SK-N-SH (cell line): ENCODE measurements around the gene AFAP1L1. TPM values are rescaled to one million over a fixed set of nuclear protein-coding genes. Genes with fewer than 3 reads are reported as not detected.

Source experiments
- CTCF ChIA-PET: fragments of 300-600, 350-600 bp; formaldehyde crosslinking; extraction: SDS; loops from one replicate; lab custom pipeline; 2021; lab: Yijun Ruan, JAX
- POLR2A ChIA-PET: fragments of 350-600 bp; sonication (Branson Sonifier 250); formaldehyde crosslinking; extraction: SDS; loops from one replicate; lab custom pipeline; 2020; ENCODE audit warnings: antibody characterized with exemption, inconsistent platforms; lab: Yijun Ruan, JAX
- DNase-seq: peaks from one replicate; pipeline ENCODE4 v3.0.0; 2012
- H2AFZ ChIP-seq: fragments of 200-600 bp; sonication (generic); 2 replicates; pipeline ENCODE4 v1.8.1; 2016; ENCODE audit warnings: antibody characterized with exemption, mild to moderate bottlenecking, low read depth
- H3F3A ChIP-seq: fragments of 200-600 bp; sonication (generic); replicated peaks from 2 replicates; pipeline ENCODE3; 2016; ENCODE audit warnings: antibody characterized with exemption, mild to moderate bottlenecking; ENCODE audit not compliant: insufficient read depth
- H3K27ac ChIP-seq, 2 experiments: fragments of 200-500 bp in 1 of 2; fragments of 200-600 bp in 1 of 2; sonication (Bioruptor generic) in 1 of 2; sonication (generic), shearing (Covaris generic) in 1 of 2; 2 replicates each; pipeline versions ENCODE4 v1.5.1 to v1.6.1; 2014 to 2016; ENCODE audit warnings: low read depth in 2 of 2, inconsistent platforms in 1 of 2, low read length in 1 of 2, mild to moderate bottlenecking in 1 of 2, mixed read lengths in 1 of 2
- H3K27me3 ChIP-seq: fragments of 200-600 bp; sonication (generic), shearing (Covaris generic); 2 replicates; pipeline ENCODE4 v1.6.1; 2016; ENCODE audit warnings: mixed run types; ENCODE audit not compliant: insufficient read depth
- H3K36me3 ChIP-seq, 2 experiments: fragments of 200-500 bp in 1 of 2; fragments of 200-600 bp in 1 of 2; sonication (Bioruptor generic) in 1 of 2; sonication (generic) in 1 of 2; replicated peaks in 1 of 2; 2 replicates each; pipeline versions ENCODE3 to v1.5.1; 2014 to 2016; ENCODE audit warnings: low read length in 1 of 2, mild to moderate bottlenecking in 1 of 2; ENCODE audit not compliant: insufficient read depth in 2 of 2, control insufficient read depth in 1 of 2
- H3K4me1 ChIP-seq, 2 experiments: fragments of 200-500 bp in 1 of 2; fragments of 200-600 bp in 1 of 2; sonication (Bioruptor generic) in 1 of 2; sonication (generic), shearing (Covaris generic) in 1 of 2; 2 replicates each; pipeline versions ENCODE4 v1.5.1 to v1.6.1; 2014 to 2016; ENCODE audit warnings: low read depth in 1 of 2, low read length in 1 of 2, mixed run types in 1 of 2; ENCODE audit not compliant: insufficient read depth in 2 of 2, control insufficient read depth in 1 of 2
- H3K4me2 ChIP-seq: fragments of 200-600 bp; sonication (generic), shearing (Covaris generic); 2 replicates; pipeline ENCODE4 v1.6.1; 2017; ENCODE audit warnings: mixed run types
- H3K4me3 ChIP-seq, 2 experiments: fragments of 200-500 bp in 1 of 2; fragments of 200-600 bp in 1 of 2; sonication (Bioruptor generic) in 1 of 2; sonication (generic), shearing (Covaris generic) in 1 of 2; 2 replicates each; pipeline versions ENCODE4 v1.5.1 to v1.8.1; 2014 to 2016; ENCODE audit warnings: low read depth in 2 of 2, inconsistent platforms in 1 of 2, low read length in 1 of 2, mild to moderate bottlenecking in 1 of 2, mixed read lengths in 1 of 2, moderate library complexity in 1 of 2
- H3K79me2 ChIP-seq: fragments of 200-600 bp; sonication (generic); 2 replicates; pipeline ENCODE4 v1.8.1; 2017; ENCODE audit warnings: mild to moderate bottlenecking; ENCODE audit not compliant: insufficient read depth
- H3K9ac ChIP-seq: fragments of 200-600 bp; sonication (generic); 2 replicates; pipeline ENCODE4 v1.6.1; 2017; ENCODE audit warnings: mixed run types
- H3K9me2 ChIP-seq: fragments of 200-600 bp; sonication (generic); 2 replicates; pipeline ENCODE4 v1.6.1; 2017; ENCODE audit warnings: mixed run types
- H3K9me3 ChIP-seq: fragments of 200-600 bp; sonication (generic); 2 replicates; pipeline ENCODE4 v1.6.1; 2017; ENCODE audit warnings: mixed run types, mild to moderate bottlenecking, moderate library complexity
- H4K20me1 ChIP-seq: fragments of 200-600 bp; sonication (generic); 2 replicates; pipeline ENCODE4 v1.6.1; 2017; ENCODE audit warnings: mild to moderate bottlenecking, mixed run types; ENCODE audit not compliant: insufficient read depth
- CHD2 ChIP-seq: fragments of 150-350 bp; IDR thresholded peaks from 2 replicates; pipeline ENCODE4 v1.6.1; 2018; ENCODE audit warnings: low read length; ENCODE audit not compliant: partially characterized antibody
- CTCF ChIP-seq: fragments of 200-600 bp; sonication (generic); IDR thresholded peaks from 2 replicates; pipeline ENCODE4 v1.6.1; 2017; ENCODE audit warnings: antibody characterized with exemption, mild to moderate bottlenecking, moderate library complexity
- ELF1 ChIP-seq: IDR thresholded peaks from 2 replicates; pipeline ENCODE4 v1.4.0; 2012
- EP300 ChIP-seq, 2 experiments: IDR thresholded peaks; 2 replicates each; pipeline versions ENCODE4 v1.4.0 to v1.6.1; 2012; ENCODE audit warnings: borderline replicate concordance in 1 of 2, low read depth in 1 of 2, low read length in 1 of 2
- EZH2phosphoT487 ChIP-seq: fragments of 200-600 bp; sonication (generic); IDR thresholded peaks from 2 replicates; pipeline ENCODE4 v1.6.1; 2017; ENCODE audit warnings: low read depth, mixed run types, mild to moderate bottlenecking, antibody characterized with exemption, moderate library complexity, borderline replicate concordance
- GABPA ChIP-seq: IDR thresholded peaks from 2 replicates; pipeline ENCODE4 v1.4.0; 2012; ENCODE audit warnings: low read depth, mild to moderate bottlenecking
- GATA2 ChIP-seq: sonication (generic); formaldehyde crosslinking; IDR thresholded peaks from 2 replicates; pipeline ENCODE4 v1.5.0; 2020; ENCODE audit warnings: mild to moderate bottlenecking, missing genetic modification reagents
- IRF3 ChIP-seq: fragments of 150-350 bp; IDR thresholded peaks from 2 replicates; pipeline ENCODE4 v1.6.1; 2016; ENCODE audit warnings: mild to moderate bottlenecking, low read depth, low read length
- MXI1 ChIP-seq: IDR thresholded peaks from 2 replicates; pipeline ENCODE4 v1.6.1; 2012; ENCODE audit warnings: mild to moderate bottlenecking, low read depth, low read length, improper control_type of control experiment
- NRF1 ChIP-seq: IDR thresholded peaks from 2 replicates; pipeline ENCODE4 v1.6.1; 2012; ENCODE audit warnings: low read depth, mild to moderate bottlenecking, low read length
- POLR2AphosphoS5 ChIP-seq: IDR thresholded peaks from 2 replicates; pipeline ENCODE4 v1.6.1; 2012; ENCODE audit warnings: low read depth, low read length
- RAD21 ChIP-seq: IDR thresholded peaks from 2 replicates; pipeline ENCODE4 v1.6.1; 2012; ENCODE audit warnings: mild to moderate bottlenecking, low read length
- RCOR1 ChIP-seq: fragments of 150-350 bp; IDR thresholded peaks from 2 replicates; pipeline ENCODE4 v1.6.1; 2017; ENCODE audit warnings: antibody characterized with exemption, low read length
- SIN3A ChIP-seq: IDR thresholded peaks from 2 replicates; pipeline ENCODE4 v1.6.1; 2012; ENCODE audit warnings: low read depth, mild to moderate bottlenecking, low read length, moderate library complexity, borderline replicate concordance
- TAF1 ChIP-seq: IDR thresholded peaks from 2 replicates; pipeline ENCODE4 v1.6.1; 2012; ENCODE audit warnings: low read depth, mild to moderate bottlenecking, low read length, moderate library complexity, borderline replicate concordance
- TCF12 ChIP-seq: IDR thresholded peaks from 2 replicates; pipeline ENCODE4 v1.4.0; 2012
- USF1 ChIP-seq: IDR thresholded peaks from 2 replicates; pipeline ENCODE4 v1.4.0; 2012; ENCODE audit warnings: low read depth, borderline replicate concordance
- YY1 ChIP-seq: IDR thresholded peaks from 2 replicates; pipeline ENCODE4 v1.4.0; 2012; ENCODE audit warnings: low read depth, mild to moderate bottlenecking
- WGBS: methylation state at CpG from one replicate; pipeline ENCODE4 v1.1.6; 2017; ENCODE audit warnings: low lambda C conversion rate; 5-methylcytosine and 5-hydroxymethylcytosine counted together
- polyA plus RNA-seq, 3 experiments: library from polyadenylated mRNA; depleted of rRNA; stranded (reverse); fragments of >200 nt; gene quantifications; 2 replicates each; pipeline ENCODE4 v1.2.3, GENCODE V29; 2012
- TF ChIP-seq, protein P1 (sequence below): IDR thresholded peaks from 2 replicates; pipeline ENCODE4 v1.4.0; 2012; ENCODE audit warnings: low read depth, borderline replicate concordance
- TF ChIP-seq, protein P2 (sequence below): IDR thresholded peaks from 2 replicates; pipeline ENCODE4 v1.4.0; 2012; ENCODE audit warnings: low read depth

The AFAP1L1 gene
- polyA plus RNA-seq, 1 of the 3 experiments (the other 2 are of a cell fraction) = 0.82 TPM

- H4K20me1 ChIP-seq = no peaks in the 10 kb centered on the region
- peaks cover 18 to 22% of the 10 kb centered on the region in 2 experiments for H3K4me1 ChIP-seq
- H3K9ac ChIP-seq = no peak overlapping the region
- TF ChIP-seq RAD21 (no peak), CTCF (no peak), EZH2phosphoT487 (no peak), POLR2AphosphoS5 (no peak), TAF1 (no peak), EP300 (IDR thresholded peaks at IDR 0.05; ENCODE audit: borderline replicate concordance in 1 of 2, low read depth in 1 of 2, low read length in 1 of 2) (no peak), NRF1 (no peak), YY1 (no peak), RCOR1 (no peak)
- no peaks in the 10 kb centered on the region for H3K9me2 ChIP-seq
- no peak overlapping the region for H3K4me2 ChIP-seq
- H2AFZ ChIP-seq = no peak overlapping the region
- no peaks in the 10 kb centered on the region for H3K79me2 ChIP-seq
- no peaks in the 10 kb centered on the region for H3K36me3 ChIP-seq
- peaks cover 22% of the 10 kb centered on the region for H3F3A ChIP-seq
- no peak for DNase-seq
- POLR2A ChIA-PET = interaction anchor here (0.7 to 1.4 kb wide), 2 partner anchors 22 to 35 kb away, joined by 3 read pairs; partner anchors contain the start of gene PCYOX1L
- H3K4me3 ChIP-seq = no peak overlapping the region
- H3K27ac ChIP-seq = no peak overlapping the region
- H3K27me3 ChIP-seq = no peaks in the 10 kb centered on the region
- H3K9me3 ChIP-seq = no peaks in the 10 kb centered on the region
- CTCF ChIA-PET = interaction anchor here (0.6 to 3.1 kb wide), 5 partner anchors 44 to 511 kb away, joined by 3 to 14 read pairs (median 3); no protein-coding TSS in a partner anchor
These were observed 51.6 kb downstream of the AFAP1L1 start for GRCh38 chr5:149323210-149323609.

DNA sequence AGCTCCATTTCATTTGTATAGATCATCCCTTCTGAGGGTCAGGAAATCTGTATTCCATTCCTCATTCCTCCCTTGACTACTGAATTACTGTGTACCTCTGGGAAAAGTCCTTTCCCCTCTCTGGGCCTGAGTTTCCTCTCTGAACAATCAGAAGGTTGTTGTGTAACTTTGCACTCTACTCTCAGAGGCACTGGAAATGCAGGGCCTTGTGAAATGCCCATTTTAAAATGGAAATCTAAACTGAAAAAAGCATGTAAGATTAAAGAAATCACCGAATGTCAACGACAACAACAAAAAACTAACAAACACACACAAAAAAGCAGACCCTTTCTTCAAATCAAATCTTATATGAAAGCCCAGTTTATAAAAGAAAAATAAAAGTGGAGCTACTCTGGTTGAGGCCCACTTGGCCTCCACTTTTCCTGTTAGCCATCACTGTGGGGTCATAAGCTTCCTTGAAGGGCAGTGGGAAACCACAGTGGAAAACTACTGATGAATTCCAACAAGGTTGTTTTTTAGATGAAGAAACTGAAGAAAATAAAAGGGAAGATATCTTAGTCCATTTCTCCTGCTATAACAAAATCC is 52.1 kb downstream of the AFAP1L1 start:
- Histone ChIP-seq H3K27ac (no peak overlapping the region), H3K4me1 (peaks cover 18 to 22% of the 10 kb centered on the region in 2 experiments), H3F3A (peaks cover 22% of the 10 kb centered on the region), H2AFZ (no peak overlapping the region), H3K79me2 (no peaks in the 10 kb centered on the region), H3K4me2 (no peak overlapping the region), H3K36me3 (no peaks in the 10 kb centered on the region), H4K20me1 (no peaks in the 10 kb centered on the region), H3K9me2 (no peaks in the 10 kb centered on the region), H3K9me3 (no peaks in the 10 kb centered on the region), H3K9ac (no peak overlapping the region), H3K27me3 (no peaks in the 10 kb centered on the region), H3K4me3 (no peak overlapping the region)
- CTCF ChIA-PET = interaction anchor here (0.6 to 3.1 kb wide), 6 partner anchors 37 to 511 kb away, joined by 3 to 14 read pairs (median 3); no protein-coding TSS in a partner anchor
- POLR2A ChIA-PET = interaction anchor here (1.4 kb wide), 1 partner anchor 21 kb away, joined by 3 read pairs; no protein-coding TSS in a partner anchor
- WGBS = 89% methylated on average over 2 of the region's 2 CpGs
- no peak for DNase-seq
- TF ChIP-seq MXI1 = no peak
- no peak for TF ChIP-seq EZH2phosphoT487
- no peak for TF ChIP-seq GABPA
- no peak for TF ChIP-seq POLR2AphosphoS5
- no peak for TF ChIP-seq TAF1
- no peak for TF ChIP-seq USF1
- no peak for TF ChIP-seq IRF3
- TF ChIP-seq, protein P1, sequence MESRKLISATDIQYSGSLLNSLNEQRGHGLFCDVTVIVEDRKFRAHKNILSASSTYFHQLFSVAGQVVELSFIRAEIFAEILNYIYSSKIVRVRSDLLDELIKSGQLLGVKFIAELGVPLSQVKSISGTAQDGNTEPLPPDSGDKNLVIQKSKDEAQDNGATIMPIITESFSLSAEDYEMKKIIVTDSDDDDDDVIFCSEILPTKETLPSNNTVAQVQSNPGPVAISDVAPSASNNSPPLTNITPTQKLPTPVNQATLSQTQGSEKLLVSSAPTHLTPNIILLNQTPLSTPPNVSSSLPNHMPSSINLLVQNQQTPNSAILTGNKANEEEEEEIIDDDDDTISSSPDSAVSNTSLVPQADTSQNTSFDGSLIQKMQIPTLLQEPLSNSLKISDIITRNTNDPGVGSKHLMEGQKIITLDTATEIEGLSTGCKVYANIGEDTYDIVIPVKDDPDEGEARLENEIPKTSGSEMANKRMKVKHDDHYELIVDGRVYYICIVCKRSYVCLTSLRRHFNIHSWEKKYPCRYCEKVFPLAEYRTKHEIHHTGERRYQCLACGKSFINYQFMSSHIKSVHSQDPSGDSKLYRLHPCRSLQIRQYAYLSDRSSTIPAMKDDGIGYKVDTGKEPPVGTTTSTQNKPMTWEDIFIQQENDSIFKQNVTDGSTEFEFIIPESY = no peak
- TF ChIP-seq ELF1 = no peak
- no peak for TF ChIP-seq SIN3A
- no peak for TF ChIP-seq GATA2 (CRISPR knock-in tag)
- TF ChIP-seq RAD21 = no peak
- no peak for TF ChIP-seq RCOR1
- no peak for TF ChIP-seq CHD2
- TF ChIP-seq, protein P2, sequence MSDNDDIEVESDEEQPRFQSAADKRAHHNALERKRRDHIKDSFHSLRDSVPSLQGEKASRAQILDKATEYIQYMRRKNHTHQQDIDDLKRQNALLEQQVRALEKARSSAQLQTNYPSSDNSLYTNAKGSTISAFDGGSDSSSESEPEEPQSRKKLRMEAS = no peak
- TF ChIP-seq TCF12 = no peak
